TTC549 (cell line): ENCODE results near the gene KDM1A.
"Not testable (repeated sequence)": the region's sequence is repeated elsewhere in the genome, so short reads cannot be mapped to it uniquely, and the experiment has no call there.

Experiments used
- FAIRE-seq: peaks from 2 replicates; lab custom pipeline; 2012; peaks lifted over from hg19 to GRCh38; lab: Jason Lieb, UNC

Gene KDM1A

DNA sequence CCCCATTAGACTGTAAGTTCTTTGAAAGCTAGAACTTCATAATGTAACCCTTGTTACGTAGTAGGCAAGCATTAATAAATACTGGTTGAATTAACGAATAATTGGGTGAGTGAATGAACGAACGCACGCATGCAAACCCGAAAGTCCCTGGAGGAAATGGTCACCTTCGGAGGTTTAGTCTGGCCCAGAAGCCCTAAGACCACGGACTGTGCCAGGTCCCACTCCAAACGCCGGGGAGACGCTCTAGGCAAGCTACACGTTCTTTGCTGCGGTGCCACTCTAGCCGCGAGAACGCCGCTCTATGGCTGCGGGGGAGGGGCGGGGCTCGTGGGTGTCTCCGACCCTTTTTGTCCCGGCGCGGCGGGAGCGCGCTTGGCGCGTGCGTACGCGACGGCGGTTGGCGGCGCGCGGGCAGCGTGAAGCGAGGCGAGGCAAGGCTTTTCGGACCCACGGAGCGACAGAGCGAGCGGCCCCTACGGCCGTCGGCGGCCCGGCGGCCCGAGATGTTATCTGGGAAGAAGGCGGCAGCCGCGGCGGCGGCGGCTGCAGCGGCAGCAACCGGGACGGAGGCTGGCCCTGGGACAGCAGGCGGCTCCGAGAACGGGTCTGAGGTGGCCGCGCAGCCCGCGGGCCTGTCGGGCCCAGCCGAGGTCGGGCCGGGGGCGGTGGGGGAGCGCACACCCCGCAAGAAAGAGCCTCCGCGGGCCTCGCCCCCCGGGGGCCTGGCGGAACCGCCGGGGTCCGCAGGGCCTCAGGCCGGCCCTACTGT, at the start of gene KDM1A:
Gene KDM1A (plus strand): TSS at position 375 of the 769 bp plus-strand sequence. CDS start 129 bp downstream, at position 504.
- peak; percentile 71 for FAIRE-seq

DNA sequence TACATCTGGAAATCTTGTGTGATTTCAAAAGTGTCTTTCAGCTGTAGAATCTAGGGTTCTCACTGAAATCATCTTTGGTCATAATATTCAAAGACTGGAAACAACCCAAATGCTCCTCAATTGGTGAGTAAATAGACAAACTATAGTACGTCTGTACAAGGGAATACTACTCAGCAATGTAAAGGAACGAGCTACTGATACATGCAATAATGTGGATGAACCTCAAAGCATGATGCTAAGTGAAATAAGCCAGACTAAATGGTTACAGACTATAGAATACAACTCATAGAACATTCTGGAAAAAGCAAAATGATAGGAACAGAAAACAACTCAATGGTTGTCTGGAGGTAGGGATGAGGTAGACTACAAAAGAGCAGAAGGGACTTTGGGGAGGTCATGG, 49.2 kb upstream of the KDM1A start:
- FAIRE-seq: no peak

DNA sequence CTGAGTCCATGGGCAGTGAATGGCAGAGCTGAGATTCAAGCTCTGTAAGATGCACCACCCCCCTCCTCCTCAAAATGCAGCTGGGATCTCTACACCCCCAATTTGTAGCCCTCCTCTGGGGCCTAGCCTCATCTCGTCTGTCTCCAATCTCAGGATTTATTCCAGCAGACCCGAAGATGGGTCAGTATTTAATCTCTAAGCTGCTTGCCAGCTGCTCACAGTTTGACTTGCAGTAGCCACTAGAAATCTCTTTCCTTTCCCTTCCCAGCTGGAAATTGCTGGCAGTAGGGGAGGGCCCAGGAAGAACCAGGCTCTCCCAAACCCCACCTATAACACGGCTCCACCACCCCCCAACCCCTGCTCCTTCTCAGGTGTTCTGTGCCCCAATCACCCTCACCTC, 48.1 kb upstream of the KDM1A start:
- FAIRE-seq: no peak

DNA sequence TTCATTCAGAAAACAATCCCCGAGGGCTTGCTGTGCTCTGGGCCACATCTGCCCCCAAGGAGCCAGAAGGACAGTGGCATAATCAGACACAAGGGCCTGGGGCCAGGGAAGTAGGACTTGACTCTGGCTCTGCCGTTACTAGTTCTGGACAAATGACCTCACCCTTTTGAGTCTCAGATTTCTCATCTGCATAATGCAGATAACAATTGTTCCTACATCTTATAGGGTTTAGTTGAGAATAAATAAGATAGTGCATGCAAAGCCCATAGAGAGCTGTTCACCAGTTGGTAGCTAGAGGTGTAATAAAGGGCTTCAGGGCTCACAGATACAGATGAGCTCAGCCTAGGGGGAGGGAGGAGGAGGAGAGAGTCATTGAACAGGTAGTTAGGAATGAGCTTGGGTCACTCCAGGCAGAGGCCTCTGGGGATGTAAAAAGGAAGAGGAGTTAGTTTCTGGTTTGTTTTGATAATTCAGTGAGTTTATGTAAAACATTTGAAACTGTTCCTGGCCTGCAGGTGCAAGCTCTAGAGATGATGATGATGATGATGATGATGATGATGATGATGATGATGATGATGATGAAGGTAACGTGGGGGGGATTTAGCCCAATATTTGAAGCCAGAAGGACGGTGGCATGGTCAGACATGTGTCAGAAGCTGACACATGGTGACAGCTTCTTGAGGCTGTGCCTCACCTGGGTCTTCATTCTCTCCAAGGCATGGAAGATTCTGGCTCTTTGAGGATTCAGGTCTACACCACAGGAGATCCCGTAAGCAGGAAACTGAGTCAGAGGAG, 47.5 kb upstream of the KDM1A start:
- FAIRE-seq: no peak

DNA sequence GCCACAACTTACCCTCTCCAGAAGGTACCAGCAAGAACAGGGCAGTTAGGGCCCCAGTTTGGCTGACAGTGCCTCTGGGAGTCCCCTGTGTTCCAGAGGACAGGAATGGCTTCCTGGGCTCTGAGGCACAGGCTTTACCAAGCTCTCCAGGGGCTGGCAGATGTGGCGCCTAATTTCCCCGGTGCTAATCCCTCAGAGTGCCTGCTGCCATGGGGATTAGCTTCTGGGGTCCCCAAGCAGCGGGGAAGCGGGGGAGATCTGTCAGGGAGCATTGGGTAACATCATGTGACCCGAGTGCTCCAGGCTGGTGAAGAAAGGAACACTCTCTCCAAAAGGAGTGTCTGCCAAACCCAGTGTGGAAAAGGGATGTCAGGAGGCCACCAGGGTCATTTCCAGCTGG, 46.5 kb upstream of the KDM1A start, which contains the start of gene LACTBL1:
Gene LACTBL1 (minus strand): TSS at position 107 of the 400 bp plus-strand sequence. CDS start 550 bp downstream, outside the sequence.
- no peak for FAIRE-seq

DNA sequence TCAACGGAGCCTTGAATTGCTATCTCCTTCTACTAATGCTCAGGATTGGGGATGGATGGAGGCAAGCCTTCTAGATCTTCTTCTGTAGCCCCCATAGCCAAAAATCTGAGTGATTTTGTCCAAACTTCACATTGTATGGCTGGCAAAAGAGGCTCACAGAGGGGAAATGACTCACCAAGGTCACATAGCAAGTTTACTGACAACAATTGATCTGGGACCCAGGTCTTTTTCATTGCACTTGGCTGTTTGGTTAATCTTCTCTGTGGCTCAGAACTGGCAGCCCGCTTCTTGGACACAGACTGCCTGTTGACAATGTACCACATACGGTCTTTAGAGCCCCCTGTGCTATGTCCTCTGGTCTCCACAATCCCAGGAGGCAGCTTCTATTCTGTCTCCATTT, 43.6 kb upstream of the KDM1A start:
- no peak for FAIRE-seq

DNA sequence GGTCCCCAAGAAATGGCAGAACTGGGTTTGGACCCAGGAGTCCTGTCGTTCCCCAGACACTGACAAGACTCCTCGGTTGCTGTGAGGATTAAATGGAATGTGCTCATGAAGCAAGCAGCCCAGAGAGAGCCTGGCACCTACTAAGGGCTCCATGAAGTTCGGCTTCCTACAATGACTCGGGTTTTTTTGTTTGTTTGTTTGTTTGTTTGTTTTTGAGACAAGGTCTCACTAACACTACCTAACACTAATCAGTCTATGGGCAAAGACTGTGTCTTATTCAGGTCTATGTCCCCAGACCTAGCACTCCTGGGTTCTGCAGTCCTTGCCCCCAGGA, 43.2 kb upstream of the KDM1A start:
- no peak for FAIRE-seq

DNA sequence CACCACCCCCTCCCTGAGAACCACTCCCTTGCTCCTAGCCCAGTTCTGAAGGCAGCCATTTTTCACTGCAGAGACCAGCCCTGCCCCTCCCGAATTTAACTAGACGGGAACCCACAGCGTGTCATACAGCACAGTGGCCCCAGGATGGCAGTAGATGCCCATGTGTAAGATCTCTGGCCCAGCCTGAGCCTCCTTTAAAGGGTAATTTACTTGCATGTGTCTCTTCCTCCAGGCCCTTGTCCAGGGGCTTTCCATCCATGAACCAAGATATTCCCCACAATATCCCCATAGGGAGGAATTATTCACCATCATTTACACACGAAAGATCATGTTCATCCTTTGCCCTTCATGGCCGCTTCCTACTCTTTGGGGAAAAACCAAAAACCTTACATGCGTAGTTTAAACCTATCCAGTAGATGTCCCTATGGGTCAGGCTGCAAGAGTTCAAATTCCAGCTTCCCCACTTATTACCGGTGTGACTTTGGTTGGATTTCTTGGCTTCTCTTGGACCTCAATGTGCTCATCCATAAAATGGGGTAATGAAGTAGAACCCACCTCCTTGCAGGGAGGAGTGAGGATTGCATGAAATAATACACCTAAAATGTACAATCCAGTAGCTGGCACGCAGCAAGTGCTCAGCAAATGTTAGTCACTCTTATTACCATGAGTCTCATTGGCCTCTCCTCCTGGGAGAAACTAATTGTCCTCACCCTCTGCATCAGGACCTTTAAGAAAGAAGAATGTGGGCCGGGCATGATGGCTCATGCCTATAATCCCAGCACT, 42.6 kb upstream of the KDM1A start:
- FAIRE-seq: peak; percentile 57

DNA sequence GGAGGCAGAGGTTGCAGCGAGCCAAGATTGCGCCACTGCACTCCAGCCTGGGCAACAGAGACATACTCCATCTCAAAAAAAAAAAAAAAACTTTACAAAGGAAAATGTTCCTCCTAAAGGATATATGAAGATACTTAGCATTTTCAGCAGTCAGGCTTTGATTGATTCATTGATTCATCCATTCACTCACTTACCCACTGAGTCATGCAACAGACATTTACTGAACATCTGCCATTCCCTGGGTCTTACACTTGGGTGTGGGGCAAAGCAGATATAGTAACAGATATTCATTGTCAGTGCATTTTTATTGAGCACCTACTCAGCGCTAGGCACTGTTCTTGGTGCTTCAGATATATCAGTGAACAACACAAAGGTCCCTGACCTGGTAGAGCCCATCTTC, 41.0 kb upstream of the KDM1A start:
- no peak for FAIRE-seq

DNA sequence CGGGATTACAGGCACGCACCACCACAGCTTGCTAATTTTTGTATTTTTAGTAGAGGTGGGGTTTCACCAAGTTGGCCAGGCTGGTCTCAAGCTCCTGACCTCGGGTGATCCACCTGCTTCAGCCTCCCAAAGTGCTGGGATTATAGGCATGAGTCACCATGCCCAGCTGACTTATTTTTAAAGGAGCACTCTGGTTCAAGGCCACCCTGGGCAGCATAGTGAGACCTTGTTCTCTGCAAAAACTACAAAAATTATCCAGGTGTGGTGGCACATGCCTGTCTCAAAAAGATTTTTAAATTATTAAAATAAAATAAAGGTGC, 38.8 kb upstream of the KDM1A start:
- FAIRE-seq: not testable (repeated sequence)

DNA sequence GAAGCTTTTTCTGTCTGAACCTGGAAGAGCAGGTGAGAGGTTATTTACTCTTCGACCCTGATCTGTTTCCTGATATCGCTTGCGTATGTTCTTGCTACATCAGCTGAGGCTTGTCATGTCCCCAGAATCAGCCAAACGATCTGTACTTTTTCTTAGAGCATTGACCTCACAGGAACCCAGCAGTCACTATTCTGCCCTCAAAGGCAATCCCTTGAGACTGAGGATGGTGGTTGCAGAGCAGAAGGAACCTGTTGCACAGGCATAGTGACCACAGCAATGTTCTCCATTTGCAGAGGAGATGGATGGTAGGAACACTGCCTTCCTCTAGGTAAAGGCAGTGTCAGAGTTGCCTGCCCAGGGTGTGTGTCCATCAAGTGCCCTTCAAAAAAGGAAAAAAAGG, 35.3 kb upstream of the KDM1A start:
- no peak for FAIRE-seq

DNA sequence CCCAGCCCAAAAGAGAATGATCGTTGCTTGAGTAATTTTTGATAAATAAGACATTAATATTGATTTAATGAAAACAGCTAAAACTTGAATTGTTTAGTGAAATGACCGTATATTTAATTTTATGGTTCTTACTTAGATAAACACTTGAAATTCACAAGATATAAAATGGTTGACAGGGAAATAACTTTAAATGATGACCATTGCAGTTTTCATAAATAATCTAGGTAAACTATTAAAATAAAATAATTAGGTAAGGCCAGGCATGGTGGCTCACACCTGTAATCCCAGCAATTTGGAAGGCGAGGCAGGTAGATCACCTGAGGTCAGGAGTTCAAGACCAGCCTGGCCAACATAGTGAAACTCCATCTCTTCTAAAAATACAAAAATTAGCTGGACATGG, 26.9 kb upstream of the KDM1A start:
- not testable (repeated sequence) for FAIRE-seq

DNA sequence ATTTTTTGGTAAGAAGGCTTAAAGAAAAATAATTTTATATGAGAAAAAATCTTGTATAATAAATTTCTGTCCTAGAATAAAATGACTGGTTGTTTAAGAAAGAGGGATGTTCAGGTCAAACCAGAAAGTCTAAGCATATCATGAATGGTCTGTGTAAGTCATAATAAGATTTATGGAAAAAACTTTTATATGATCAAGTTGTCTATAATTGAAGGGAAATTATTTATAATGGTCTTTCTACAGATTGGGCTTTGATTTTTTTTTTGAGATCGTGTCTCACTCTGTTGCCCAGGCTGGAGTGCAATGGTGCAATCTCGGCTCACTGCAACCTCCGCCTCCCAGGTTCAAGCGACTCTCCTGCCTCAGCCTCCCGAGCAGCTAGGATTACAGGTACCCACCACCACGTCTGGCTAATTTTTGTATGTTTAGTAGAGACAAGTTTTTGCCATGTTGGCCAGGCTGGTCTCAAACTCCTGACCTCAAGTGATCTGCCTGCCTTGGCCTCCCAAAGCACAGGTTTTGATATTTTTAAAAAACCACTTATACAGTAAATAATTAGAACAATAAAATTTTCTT, 26.0 kb upstream of the KDM1A start:
- not testable (repeated sequence) for FAIRE-seq

DNA sequence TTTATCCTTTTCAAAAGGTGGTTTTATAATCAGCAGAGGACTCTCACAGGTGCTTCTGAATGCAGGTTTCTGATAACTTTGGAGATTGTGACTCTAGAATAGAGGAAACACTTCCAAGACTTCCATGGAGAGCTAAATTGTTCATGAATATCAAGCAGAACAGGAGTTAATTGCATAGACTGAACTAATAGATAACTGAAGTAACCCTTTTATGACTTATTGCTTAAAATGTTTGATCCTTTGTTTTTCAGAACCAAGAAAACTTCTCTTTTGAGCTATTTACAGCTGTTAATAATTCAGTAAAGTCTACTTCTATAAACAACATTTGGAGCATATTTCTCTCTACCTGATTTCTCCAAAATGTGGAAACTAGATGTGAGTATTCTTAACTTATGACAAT, 23.5 kb upstream of the KDM1A start:
- no peak for FAIRE-seq

DNA sequence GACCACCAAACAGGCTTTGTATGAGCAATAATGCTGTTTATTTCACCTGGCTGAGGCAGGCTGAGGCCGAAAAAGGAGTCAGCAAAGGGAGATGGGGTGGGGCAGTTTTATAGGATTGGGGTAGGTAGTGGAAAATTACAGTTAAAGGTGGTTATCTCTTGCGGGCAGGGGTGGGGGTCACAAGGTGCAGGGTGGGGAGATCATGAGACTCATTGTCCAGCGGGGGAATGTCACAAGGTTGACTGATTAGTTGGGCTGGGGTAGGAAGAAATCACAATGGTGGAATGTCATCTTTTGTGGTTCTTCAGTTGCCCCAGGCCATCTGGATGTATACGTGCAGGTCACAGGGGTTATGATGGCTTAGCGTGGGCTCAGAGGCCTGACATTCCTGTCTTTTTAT, 21.7 kb upstream of the KDM1A start:
- FAIRE-seq: not testable (repeated sequence)

DNA sequence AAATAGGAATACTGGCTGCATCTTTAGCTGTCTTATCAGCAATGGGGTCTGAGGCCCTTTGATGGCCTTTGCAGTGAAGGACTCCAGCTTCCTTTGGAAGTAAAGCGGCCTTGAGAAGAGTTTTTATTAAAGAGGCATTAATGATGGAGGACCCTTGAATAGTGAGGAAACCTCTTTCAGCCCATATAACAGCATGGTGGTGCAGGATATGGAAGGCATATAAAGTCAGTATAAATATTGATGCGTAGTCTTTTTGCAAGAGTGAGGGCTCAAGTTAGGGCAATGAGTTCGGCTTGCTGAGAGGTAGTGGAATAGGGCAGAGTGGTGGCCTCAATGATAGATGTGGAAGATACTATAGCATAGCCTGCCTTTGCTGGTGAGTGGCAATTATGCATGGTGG, 19.1 kb upstream of the KDM1A start:
- FAIRE-seq: not testable (repeated sequence)

DNA sequence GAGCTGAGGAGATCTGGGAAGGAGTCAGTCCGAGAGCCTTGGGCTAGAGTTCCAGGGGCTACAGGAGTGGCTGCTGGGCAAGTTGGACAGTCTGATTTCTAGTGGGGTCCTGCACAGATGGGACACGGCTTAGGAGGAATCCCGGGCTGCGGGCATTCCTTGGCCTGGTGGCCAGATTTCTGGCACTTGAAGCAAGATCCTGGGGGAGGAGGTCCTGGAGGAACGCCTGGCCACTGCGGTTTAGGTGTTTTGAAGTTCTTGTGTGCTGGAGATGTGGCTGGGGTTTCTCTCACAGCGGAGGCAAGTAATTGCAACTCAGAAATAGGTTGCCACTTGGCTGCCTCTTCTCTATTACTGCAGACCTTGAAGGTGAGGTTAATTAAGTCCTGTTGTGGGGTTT, 17.1 kb upstream of the KDM1A start:
- not testable (repeated sequence) for FAIRE-seq

DNA sequence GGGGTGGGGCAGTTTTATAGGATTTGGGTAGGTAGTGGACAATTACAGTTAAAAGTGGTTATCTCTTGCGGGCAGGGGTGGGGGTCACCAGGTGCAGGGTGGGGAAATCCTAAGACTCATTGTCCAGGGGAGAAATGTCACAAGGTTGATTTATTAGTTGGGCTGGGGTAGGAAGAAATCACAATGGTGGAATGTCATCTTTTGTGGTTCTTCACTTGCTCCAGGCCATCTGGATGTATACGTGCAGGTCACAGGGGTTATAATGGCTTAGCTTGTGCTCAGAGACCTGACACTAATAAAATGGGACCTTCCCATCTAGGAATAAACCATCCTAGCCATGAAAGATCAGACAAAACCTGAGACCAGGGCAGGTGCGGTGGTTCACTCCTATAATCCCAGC, 15.2 kb upstream of the KDM1A start:
- no peak for FAIRE-seq

DNA sequence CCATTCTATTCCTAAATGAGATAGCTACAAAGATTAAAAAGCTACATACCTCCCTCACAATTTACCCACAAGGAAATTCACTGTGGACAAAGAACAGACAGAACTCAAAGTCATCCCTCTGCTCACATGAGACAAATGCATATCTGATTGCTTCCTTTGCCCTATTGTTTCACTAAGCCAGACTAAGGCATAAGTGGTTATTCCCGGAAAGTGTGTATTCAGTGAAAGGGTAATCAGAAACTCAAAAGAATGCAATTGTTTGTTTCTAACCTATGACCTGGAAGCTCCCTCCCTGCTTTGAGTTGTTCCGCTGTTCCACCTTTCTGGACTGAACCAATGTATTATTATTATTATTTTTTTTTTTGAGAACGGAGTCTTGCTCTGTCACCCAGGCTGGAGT, 14.5 kb upstream of the KDM1A start:
- FAIRE-seq: not testable (repeated sequence)

DNA sequence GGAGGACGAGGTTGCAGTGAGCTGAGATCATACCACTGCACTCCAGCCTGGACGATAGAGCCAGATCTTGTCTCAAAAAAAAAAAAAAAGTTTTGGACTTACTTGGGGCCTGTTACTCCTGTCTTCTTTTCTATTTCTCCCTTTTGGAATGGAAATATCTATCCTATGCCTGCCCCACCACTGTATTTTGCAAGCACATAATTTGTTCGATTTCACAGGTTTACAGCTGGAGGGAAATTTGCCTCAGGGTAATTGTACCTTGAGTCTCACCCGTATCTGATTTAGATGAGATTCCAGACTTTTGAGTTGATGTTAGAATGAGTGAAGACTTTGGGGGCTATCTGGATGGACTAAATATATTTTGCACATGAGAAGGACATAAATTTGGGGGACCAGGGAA, 12.2 kb upstream of the KDM1A start:
- no peak for FAIRE-seq

DNA sequence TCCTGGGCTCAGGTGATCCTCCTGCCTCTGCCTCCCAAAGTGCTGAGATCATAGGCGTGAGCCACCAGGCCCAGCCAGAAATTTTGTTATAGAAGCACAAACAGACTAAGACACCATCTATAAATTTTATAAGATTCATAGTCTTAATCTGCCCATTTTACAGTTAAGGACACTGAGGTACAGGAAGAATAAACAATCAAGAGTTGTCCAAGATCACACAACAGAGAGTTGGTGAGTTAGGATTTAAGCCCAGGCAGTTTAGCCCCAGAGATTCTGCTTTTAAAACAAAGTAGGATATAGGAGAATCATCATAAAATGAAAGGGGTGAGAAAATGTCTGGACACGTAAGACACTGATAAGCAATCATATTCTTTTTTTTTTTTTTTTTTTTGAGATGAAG, 10.4 kb upstream of the KDM1A start:
- no peak for FAIRE-seq

DNA sequence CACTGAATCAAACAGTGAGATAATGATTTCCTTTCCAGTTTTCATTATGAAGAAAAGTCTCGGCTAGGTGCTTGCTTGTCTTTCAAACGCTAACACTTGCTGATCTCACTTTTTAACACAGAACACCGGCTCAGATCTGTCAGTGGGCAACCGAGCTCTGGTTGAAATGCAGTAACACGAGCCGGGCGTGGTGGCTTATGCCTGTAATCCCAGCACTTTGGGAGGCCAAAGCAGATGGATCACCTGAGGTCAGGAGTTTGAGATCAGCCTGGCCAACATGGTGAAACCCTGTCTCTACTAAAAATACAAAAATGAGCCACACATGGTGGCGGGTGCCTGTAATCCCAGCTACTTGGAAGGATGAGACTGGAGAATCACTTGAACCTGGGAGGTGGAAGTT, 9.2 kb upstream of the KDM1A start:
- not testable (repeated sequence) for FAIRE-seq

DNA sequence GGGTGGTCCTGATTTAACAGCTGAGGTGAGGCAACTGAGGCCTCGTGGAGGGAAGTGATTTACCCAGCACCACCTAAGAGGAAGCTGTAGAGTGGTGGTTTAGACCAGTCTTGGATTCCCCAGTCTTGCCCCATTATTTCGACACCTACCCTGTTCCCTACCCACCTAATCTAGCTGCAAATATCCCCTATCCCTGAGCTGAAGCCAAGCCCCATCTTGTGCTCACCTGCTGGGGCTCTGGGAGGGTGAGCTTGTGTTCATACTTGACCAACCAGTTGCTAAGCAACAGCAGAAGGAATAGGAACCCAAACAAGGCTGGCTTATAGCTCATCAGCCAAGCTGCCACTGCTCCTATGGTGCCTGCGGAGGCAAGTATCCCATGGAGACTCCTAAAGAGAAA, 5.6 kb upstream of the KDM1A start:
- FAIRE-seq: no peak
